GDM1 (cell line): ENCODE results near the gene LKAAEAR1.

Experiments
- DNase-seq: peaks from one replicate; lab custom pipeline; 2025; lab: John Stamatoyannopoulos, UW

Gene LKAAEAR1

DNA sequence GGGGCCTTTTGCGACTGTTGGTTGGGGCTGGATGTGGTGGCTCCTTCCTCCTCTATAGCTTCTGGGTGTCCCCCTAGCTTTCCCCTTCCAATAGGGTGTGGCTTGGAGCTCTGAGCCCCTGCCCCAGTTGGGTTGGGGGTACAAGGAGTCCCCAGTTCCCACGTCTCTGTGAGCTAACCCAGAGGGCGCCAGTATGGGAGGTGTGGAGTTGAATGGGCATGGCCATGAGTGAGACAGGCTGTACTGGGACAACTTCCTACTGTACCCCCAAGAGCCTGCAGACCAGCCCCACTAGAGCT is 47.0 kb downstream of the LKAAEAR1 start:
- DNase-seq: no peak

DNA sequence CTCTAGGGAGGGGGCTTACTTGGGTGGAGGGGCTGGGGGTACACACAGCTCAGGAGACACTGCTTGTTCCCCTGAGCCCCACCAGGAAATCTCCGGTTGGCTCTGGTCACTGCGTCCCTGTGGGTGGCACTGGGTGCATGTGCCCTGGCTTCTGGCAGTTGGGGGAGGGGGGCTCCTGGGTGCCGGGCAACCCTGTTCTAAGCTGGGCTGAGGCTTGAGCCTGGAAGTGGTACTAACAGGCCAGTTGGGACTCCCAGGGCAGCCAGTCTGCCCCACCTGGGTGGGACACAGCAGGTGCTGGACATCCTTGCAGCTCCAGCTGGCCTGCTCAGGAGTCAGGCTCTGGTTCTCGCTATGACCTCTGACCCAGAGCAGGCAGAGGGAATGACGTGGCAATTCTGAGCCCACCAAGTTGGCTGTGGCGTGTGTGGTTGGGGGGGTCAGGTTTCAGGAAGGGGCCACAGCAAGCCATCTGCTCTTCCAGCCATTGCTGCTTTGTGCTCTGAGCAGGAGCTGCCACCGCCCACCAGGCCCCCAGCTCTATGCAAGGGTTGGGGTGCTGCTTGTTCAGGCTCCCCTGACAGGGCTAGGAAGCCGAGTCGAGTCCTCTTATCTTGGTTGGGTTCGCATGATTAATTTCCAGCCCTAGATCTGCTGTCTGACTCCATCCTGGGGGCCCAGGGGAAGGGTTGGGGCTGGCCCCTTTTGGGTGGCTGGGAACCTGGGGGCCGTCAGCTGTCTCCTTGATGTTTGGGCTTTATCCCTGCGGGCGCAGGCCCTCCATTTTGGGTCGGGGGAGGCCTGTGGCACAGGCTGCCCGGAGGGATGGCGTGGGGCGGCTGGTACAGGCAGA is 47.6 kb downstream of the LKAAEAR1 start:
- no peak for DNase-seq

DNA sequence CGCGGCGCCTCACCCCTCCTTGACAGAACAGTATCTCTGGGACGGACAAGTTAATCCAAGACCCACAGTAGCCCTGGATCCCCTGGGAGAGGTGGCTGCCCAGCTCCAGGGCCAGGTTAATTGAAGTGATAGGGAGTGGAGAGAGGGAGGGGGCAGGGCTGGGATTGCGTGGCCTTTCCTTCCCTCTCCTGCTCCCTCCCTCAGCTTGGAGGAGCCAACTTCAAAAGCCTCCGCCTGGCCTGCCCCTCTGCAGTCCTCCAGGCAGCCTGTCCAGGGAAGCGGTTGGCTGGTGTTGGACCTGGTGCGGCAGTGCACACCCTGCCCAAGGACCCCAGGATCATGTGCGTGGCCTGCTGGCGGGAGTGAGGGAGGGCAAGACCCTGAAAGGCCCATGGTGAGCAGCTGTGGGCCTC is 48.3 kb downstream of the LKAAEAR1 start, which contains the start of gene C20orf204:
TSS of gene C20orf204 (plus strand) at position 250 of the 413 bp plus-strand sequence. CDS start at position 392, 142 bp downstream.
- DNase-seq: no peak

DNA sequence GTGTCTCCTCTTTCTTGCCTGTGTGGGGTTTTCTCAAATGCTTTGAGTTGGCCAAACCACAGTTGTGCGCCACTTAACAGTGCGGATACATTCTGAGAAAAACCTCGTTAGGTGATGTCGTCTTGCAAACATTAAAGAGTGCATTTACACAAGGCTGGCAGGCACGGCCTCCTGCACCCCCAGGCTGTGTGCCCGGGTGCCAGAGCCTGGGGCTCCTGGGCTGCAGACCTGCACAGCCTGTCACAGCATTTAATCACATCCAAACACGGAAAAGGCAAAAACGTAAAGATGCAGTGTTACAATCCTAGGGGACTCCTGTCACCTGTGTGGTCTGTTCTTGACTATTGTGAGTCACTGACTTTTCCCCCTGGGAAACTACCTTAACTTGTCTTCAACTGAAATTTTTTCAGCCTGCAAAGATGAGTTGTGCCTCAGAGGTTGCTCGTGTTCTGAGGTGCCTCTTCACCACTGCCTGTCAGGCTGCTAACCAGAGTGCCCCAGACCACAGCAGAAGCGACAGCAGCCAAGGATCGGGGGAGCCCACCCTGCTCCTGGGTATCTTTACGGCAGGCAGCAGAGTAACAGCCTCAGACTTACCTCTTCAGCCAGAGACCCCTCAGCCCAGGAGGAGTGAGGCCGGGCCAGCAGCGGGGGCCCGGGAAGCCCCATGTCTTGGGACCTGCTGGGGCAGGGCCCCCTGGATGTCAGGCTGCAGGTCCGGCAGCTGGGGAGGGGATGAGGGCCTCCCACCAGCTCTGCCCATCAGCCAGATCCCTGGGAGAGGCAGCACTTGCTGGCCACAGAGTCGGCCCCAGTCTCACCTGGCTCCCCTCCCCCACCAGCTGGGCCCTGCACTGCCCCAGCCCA is 48.9 kb downstream of the LKAAEAR1 start:
- DNase-seq: no peak

DNA sequence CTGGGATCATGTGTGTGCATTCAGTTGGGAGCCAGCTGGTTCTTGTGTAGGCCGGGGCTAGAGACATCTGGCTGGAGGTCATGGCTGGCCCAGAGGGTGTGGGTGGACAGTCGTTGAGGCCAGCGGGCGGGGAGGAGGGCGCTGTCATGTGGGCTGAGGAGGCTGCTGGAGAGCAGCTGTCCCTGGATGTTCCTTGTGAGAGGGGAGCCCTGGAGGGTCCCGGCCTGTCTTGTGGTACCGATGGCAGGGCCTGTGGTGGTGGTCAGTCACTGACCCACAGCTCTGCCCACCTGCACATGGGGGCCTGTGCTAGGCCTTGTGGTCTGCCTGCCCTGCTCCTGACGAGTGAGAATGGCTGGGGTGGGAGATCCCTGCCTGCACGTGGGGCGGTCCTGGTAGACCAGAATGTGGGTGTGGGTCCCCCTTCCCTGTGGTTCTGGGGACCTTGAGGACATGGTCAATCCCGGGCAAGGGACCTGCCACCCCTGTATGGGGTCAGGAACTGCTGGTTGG is 50.2 kb downstream of the LKAAEAR1 start:
- no peak for DNase-seq
